Activated CD4-positive, alpha-beta T cell treated with anti-CD3 and anti-CD28 coated beads, Interleukin-2, amount 10 ng/mL, durations not matched to agents 24 days and 14 days (primary cell): Measurements from ENCODE around the gene DNAJA3. TPM values are rescaled to one million over a fixed set of nuclear protein-coding genes. Genes with fewer than 3 reads are reported as not detected.
A peak's percentile ranks its signal among the peaks of the same experiment; 100 is the strongest.

ENCODE experiments used
- DNase-seq: peaks from one replicate; pipeline ENCODE4 v3.0.0; 2022
- H3K27ac Mint-ChIP-seq: one replicate; pipeline ENCODE4 v1.8.0; 2022; ENCODE audit warnings: mild to moderate bottlenecking, mixed read lengths
- H3K27me3 Mint-ChIP-seq: one replicate; pipeline ENCODE4 v1.8.0; 2022; ENCODE audit warnings: mixed read lengths
- H3K36me3 Mint-ChIP-seq: one replicate; pipeline ENCODE4 v1.8.0; 2022; ENCODE audit warnings: low read depth, mild to moderate bottlenecking, mixed read lengths
- H3K4me1 Mint-ChIP-seq: one replicate; pipeline ENCODE4 v1.8.0; 2021; ENCODE audit warnings: mixed read lengths
- H3K4me3 Mint-ChIP-seq: one replicate; pipeline ENCODE4 v1.8.0; 2022; ENCODE audit warnings: mild to moderate bottlenecking, moderate library complexity, mixed read lengths
- H3K9me3 Mint-ChIP-seq: one replicate; pipeline ENCODE4 v1.8.0; 2021; ENCODE audit warnings: mixed read lengths
- intact Hi-C: fragments of 100-400 bp; cut with micrococcal nuclease; formaldehyde crosslinking; loops from one replicate; pipeline ENCODE4 v1.15.1; 2023
- total RNA-seq: library from RNA; stranded (reverse); gene quantifications from 2 replicates; pipeline ENCODE4 v1.2.3, GENCODE V29; 2022

DNAJA3 gene
- total RNA-seq, 1 donor from 2014 or later = 106 TPM

DNA sequence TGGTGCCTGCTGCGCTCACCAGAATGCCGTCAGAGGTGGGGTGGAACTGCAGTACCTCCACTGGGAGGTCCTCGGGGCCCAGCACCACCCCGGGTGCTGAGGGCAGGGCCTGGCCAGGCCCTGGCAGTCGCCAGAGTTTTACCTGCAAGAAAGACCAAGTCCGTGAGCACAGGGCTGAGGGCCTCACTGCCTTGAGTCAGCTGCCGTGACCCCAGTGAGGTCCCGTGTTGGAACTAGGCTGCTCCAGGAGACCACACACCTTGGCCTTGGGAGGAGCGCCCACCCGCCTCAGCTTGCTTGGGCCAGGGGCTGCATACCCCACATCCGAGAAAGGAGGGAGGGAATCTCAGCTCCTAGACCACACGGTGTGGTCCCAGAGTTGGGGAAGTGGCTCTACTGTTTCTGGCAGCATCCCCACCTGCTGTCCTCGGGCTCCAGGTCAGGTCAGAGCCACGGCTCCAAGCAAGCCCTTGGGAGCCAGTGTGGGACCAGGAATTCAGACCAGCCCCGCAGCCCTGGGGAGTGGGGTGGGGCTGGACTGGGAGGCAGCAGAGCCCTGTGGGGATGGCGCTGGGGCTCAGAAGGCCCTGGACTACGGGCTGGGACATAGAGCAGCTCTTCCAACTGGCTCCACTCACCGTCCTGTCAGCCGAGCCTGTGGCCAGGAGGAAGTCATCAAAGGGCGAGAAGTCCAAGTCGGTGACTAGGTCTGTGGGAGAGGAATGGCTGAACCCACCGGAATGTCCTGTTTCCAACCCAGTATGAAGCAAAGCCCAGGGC lies 17.9 kb upstream of the DNAJA3 start:
- no peak overlapping the region for H3K4me3 Mint-ChIP-seq

DNA sequence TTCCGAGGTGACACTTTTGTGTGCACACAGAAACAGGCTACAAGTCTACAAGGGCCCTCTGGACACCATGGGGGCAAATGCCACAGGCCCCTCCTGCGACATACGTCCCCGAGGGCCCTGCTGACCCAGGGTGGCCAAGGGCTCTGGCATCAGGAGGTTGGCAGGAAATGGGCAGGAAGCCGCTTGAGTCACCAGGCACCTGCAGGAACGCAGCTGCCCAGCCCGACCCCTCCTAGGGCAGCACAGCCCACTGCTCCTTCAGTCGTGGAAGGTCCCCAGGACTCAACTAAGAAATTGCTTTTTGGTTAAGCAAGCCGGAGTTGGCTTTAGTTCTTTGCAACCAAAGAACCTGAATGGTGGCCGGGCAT lies 17.4 kb upstream of the DNAJA3 start:
- peaks cover 42% of the 10 kb centered on the region for H3K36me3 Mint-ChIP-seq
- no peaks in the 10 kb centered on the region for H3K9me3 Mint-ChIP-seq
- peaks cover 17% of the 10 kb centered on the region for H3K4me1 Mint-ChIP-seq
- DNase-seq = no peak
- H3K27me3 Mint-ChIP-seq = no peaks in the 10 kb centered on the region
- intact Hi-C loops = no loop called here
- H3K27ac Mint-ChIP-seq = no peak overlapping the region
- H3K4me3 Mint-ChIP-seq = no peak overlapping the region

More for the DNA sequence above, 17.9 kb upstream of the DNAJA3 start:
- H3K36me3 Mint-ChIP-seq = peaks cover 40% of the 10 kb centered on the region
- H3K27ac Mint-ChIP-seq = no peak overlapping the region
- H3K9me3 Mint-ChIP-seq = no peaks in the 10 kb centered on the region
- H3K27me3 Mint-ChIP-seq = no peaks in the 10 kb centered on the region
- H3K4me1 Mint-ChIP-seq = peaks cover 12% of the 10 kb centered on the region
- DNase-seq = no peak
- intact Hi-C loops = no loop called here

DNA sequence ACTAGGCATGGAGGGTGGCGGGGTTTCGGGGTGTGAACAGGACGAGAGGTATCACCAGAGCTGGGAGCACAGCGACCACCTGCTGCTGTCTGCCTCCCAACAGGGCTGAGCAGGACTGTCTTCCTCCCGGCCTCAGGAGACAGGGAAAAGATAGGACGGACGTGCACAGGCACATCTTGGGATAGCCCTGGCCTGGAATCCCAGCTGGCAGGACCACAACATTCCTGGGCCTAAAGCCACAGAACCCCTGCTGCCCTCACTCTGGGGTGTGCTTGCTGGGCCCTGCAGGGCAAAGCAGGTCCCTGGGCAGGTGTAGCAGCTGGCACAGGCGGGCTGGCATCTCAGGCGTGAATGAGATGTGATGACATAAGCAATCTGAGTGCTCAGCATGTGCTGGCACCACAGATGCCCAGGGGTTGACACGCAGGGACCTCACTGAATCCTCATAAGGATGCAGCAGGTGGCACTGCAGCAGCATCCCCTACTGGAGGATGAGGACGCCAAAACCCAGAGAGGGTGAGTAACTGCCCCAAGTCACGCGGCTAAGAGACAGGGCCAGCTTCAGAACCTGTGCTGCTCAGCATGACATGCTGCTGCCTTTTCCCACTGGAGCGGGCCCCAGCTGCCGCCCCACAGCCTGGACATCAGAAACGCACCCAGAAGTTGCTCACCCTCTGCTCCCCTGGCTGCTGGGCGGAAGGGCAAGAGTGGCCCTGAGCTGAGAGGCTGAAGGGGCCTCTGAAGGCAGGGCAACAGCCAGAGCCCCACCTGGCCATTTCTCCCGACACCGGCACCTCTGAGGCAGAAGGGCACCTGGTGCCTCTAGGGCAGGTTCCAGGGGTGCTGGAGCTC lies 16.4 kb upstream of the DNAJA3 start:
- H3K9me3 Mint-ChIP-seq = no peaks in the 10 kb centered on the region
- no peak overlapping the region for H3K27ac Mint-ChIP-seq
- no peak for DNase-seq
- no peaks in the 10 kb centered on the region for H3K27me3 Mint-ChIP-seq
- H3K36me3 Mint-ChIP-seq = peaks cover 47% of the 10 kb centered on the region
- peaks cover 24% of the 10 kb centered on the region for H3K4me1 Mint-ChIP-seq
- no peak overlapping the region for H3K4me3 Mint-ChIP-seq
- intact Hi-C loops = no loop called here

DNA sequence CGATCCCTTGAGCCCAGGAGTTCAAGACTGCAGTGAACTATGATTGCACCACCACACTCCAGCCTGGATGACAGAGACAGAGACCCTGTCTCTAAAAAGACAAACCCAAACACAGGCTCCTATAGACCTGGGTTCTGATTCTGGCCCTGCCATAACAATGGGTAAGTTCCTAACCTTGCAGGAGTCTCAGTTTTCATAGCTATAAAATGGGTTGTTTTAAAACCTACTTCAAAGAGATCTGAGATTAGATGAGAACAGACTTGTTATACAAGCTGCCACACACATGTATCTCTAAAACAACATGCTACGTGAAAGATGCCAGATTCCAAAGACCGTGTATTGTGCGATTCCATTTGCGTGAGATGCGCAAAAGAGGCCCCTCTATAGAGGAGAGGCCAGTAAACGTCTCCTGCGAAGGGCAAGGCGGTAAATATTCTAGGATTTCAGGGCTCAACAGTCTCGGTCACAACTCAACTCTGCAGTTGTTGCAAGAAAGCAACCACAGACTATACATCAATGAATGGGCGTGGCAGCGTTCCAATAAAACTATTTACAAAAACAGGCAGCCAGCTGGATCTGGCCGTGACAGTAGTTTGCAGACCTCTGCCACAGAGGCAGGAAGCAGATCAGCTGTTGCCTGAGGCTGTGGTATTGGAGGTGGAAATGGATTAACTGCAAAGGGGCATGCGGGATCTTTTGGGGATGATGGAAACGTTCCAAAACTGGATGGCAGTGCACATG lies 15.2 kb upstream of the DNAJA3 start:
- H3K9me3 Mint-ChIP-seq = no peaks in the 10 kb centered on the region
- no peak overlapping the region for H3K27ac Mint-ChIP-seq
- intact Hi-C loops = loop anchor here (5.0 kb wide), 1 partner anchor 127 kb away; the partner anchor contains the start of gene CDIP1
- no peak for DNase-seq
- no peaks in the 10 kb centered on the region for H3K27me3 Mint-ChIP-seq
- peaks cover 34% of the 10 kb centered on the region for H3K4me1 Mint-ChIP-seq
- H3K4me3 Mint-ChIP-seq = no peak overlapping the region
- H3K36me3 Mint-ChIP-seq = peaks cover 45% of the 10 kb centered on the region

DNA sequence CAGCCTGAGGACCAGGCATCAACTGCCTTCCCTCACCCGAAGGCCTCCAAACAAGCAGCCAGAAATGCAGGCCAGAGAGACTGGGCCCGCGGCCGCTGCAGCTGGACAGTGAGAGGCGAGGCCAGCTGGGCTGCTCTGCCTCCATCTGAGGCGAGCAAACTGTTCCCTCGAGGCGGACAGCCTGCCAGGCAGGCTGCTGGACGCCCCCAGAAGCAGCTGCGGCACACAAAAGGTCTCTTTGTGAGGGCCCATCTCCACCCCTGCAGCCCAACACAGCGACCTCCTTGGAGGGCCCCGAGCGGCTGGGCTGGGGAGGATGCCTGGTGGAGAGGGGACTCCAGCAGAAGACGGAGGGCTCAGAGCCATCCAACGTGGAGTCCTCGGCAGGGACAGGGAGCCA lies 14.0 kb upstream of the DNAJA3 start:
- peaks cover 35% of the 10 kb centered on the region for H3K4me1 Mint-ChIP-seq
- no peak overlapping the region for H3K4me3 Mint-ChIP-seq
- no peaks in the 10 kb centered on the region for H3K9me3 Mint-ChIP-seq
- no peak for DNase-seq
- intact Hi-C loops = loop anchor here (5.0 kb wide), 1 partner anchor 126 kb away; the partner anchor contains the start of gene CDIP1
- H3K27me3 Mint-ChIP-seq = no peaks in the 10 kb centered on the region
- peaks cover 38% of the 10 kb centered on the region for H3K36me3 Mint-ChIP-seq
- H3K27ac Mint-ChIP-seq = no peak overlapping the region

DNA sequence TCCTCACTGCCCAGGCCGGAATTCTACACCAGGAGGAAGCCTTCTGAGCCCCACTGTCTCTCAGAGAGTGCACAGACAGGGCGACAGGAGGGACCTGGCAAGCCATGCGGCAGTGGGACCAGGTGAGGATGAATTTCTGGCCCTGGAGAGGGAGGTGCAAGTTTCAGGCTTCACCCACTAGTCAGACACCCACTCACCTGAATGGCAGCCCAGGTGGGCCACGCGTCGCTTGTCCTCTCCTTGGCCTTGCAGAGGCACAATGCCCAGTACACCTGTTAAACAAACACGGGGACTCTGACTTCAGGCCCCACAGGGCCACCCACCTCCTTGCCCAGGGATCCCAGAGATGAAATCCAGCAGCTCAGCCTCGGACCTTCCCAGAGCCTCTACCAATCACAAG lies 13.5 kb upstream of the DNAJA3 start:
- Mint-ChIP-seq H3K9me3 (no peaks in the 10 kb centered on the region), H3K4me1 (peaks cover 38% of the 10 kb centered on the region), H3K4me3 (no peak overlapping the region), H3K36me3 (peaks cover 35% of the 10 kb centered on the region), H3K27me3 (no peaks in the 10 kb centered on the region), H3K27ac (peak overlapping the region; percentile 53)
- intact Hi-C loops = loop anchor here (5.0 kb wide), 1 partner anchor 125 kb away; the partner anchor contains the start of gene CDIP1
- no peak for DNase-seq

DNA sequence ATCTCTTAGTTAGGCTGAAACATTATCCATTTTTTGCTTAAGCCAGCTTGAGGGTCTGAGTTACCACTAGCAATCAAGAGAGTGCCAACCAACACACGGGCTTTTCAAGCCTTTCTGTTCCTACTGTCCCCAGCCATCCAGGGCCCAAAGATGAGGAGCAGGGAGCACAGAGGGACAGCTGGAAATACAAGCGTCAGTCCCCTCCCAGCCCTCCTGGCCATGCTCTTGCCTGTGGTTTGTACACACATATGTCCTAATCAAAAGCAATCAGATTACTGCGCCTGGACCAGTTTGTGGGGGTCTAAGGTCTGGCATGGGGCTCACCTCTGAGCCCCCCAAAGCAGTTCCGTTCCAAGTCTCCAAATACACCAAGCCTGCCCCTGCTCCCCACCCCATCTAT lies 12.8 kb upstream of the DNAJA3 start:
- Mint-ChIP-seq H3K36me3 (peaks cover 33% of the 10 kb centered on the region), H3K27ac (no peak overlapping the region), H3K4me1 (peaks cover 38% of the 10 kb centered on the region), H3K9me3 (no peaks in the 10 kb centered on the region), H3K4me3 (no peak overlapping the region), H3K27me3 (no peaks in the 10 kb centered on the region)
- DNase-seq = no peak
- intact Hi-C loops = loop anchor here (5.0 kb wide), 1 partner anchor 124 kb away; the partner anchor contains the start of gene CDIP1

DNA sequence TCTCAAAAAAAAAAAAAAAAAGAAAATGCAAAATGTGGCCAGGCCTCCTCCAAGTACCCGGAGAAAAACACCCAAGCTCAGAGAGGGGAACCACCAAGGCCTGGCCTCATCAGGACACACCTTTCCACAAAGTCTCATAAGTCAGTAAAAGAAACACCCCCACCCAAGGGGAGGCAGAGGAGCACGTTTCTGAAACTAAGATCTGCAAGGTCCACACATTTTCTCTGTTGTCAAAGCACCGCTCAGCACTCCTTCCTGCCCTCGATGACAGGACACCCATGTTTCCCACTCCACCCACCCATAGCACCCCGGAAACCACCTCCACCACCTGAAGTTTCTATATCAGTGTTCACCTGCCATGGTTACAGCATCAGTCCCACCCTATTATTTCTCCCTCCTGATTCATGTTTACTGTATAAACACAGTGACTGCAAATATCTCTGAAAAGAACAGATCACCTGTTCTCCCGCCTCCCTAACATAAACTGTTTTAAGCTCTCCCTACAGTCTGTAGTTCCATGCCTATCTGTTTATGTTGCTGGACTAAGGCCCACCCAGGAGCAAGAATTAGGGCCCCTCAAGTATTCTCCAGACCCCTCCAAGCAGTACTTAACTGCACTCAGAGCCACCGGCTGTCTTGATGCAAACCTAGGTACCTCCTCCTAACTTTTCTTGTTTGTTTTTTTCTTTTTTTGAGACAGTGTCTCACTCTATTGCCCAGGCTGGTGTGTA lies 11.3 kb upstream of the DNAJA3 start:
- peak; percentile 94 for DNase-seq
- Mint-ChIP-seq H3K4me1 (peaks cover 40% of the 10 kb centered on the region), H3K27ac (peak overlapping the region; percentile 89), H3K27me3 (peaks cover 3% of the 10 kb centered on the region), H3K9me3 (no peaks in the 10 kb centered on the region), H3K4me3 (peak overlapping the region; percentile 93), H3K36me3 (peaks cover 32% of the 10 kb centered on the region)
- intact Hi-C loops = loop anchor here (1.0 to 5.0 kb wide), 3 partner anchors 11 to 123 kb away; partner anchors contain the start of genes CDIP1, DNAJA3 and NMRAL1

DNA sequence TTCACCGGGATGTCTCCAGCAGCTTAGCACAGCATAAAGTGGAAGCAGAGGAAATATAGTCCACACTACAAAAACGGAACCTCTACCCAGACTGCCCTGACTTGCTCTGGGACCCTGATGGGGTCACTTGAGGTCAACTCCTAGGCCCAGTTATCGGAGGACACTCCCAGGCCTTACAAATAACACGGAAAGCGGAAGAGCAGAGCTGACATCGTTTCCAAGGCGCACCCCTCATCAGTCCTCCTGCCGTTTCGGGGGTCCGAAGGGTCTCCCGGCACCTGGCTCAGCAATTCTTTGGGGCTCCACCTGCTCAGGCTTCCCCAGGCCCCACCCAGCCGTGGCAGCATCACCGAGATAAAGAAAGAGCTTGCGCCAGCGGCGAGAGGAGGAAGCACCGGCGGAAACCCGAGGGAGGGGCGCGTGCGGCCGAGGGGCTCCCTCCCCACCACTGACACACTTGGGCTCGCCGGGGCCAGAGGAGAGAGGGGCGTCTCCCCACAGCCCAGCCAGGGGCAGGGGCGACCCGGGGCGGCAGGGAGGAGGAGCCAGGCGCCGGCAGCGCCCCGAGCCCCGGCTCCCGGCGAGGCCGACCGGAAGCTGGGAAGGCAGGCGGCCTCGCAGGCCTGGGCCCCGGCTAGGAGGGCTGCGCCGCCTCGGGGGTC lies 10.0 kb upstream of the DNAJA3 start:
- DNase-seq = peak; percentile 93
- Mint-ChIP-seq H3K4me3 (peak overlapping the region; percentile 93), H3K36me3 (peaks cover 27% of the 10 kb centered on the region), H3K4me1 (peaks cover 39% of the 10 kb centered on the region), H3K27ac (peak overlapping the region; percentile 89), H3K9me3 (no peaks in the 10 kb centered on the region), H3K27me3 (peaks cover 6% of the 10 kb centered on the region)
- intact Hi-C loops = loop anchor here (1.0 to 5.0 kb wide), 3 partner anchors 43 to 143 kb away; partner anchors contain the start of genes PAM16, TFAP4 and VASN

DNA sequence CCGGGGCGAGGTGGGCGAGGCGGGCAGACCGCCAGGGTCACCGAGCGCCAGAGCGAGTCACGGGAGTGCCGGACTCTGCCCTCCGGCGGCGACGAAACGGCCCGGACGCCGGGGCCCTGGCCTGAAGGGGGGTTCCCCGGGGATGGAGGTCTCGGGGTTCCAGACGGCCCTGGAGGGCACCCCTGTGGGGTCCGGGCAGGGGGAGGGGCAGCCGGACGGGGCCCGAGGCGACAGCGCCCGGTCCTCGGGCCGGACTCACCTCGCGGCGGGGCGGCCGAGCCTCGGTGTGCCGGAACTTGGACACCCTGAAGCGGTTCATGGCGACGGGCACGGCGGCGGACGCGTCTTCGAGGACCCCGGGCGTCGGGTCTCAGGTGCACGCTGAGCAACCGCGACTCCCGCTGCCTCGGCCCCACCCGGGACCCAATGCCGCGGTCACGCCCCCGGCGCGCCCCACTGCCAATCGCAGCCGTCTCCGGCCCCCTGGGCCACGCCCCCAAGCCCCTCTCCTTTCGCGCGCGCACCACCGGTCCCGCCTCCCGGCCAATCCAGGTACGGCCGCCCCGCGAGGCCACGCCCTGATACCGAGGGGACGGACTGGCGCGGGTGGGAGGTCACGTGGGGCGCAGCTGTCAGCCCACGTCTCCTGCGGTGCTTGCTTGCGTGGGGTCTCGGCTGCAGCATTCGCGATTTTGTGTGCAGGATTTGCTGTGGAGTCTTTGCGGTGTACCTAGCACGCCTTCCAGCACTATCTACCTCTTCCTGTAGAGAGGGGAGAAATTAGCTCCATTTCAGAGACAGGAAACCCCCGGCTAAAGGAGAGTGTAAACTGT lies 9.3 kb upstream of the DNAJA3 start, which contains the start of gene CORO7:
Gene CORO7, minus strand, starts transcription at position 397 of the 833 bp plus-strand sequence. Its CDS starts 78 bp downstream, at position 319.
- DNase-seq = peak; percentile 100
- Mint-ChIP-seq H3K27me3 (peaks cover 6% of the 10 kb centered on the region), H3K27ac (peak within 1 kb of the TSS; percentile 89), H3K36me3 (peaks cover 23% of the 10 kb centered on the region), H3K4me3 (peak within 1 kb of the TSS; percentile 93), H3K9me3 (no peaks in the 10 kb centered on the region), H3K4me1 (peaks cover 34% of the 10 kb centered on the region)
- intact Hi-C loops = loop anchor here (1.0 to 5.0 kb wide), 3 partner anchors 44 to 144 kb away; partner anchors contain the start of genes PAM16, TFAP4 and VASN

DNA sequence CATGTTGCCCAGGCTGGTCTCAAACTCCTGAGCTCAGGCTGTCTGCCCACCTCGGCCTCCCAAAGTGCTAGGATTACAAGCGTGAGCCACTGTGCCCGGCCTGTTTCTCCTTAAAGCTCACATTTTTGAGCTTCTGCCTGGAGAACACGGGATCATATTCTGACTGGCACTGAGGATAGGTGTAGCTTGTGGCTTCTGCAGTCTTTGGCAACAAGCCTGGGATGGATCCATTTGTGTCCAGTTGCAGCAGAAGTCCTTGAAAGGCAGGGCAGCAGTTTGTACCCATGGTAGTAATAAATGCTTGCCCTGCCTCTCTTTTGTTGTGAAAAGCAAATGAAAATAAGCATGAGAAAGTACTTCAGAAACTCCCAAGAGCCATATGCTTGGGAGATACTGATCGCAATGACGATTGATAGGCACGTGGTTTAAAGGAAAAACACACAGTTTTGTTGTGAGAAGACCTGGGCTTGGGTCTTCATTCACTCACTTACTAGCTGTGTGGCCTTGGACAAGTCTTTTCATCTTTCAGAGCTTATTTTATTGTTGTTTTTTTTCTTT lies 6.2 kb upstream of the DNAJA3 start:
- Mint-ChIP-seq H3K36me3 (peaks cover 3% of the 10 kb centered on the region), H3K27ac (no peak overlapping the region), H3K27me3 (peaks cover 6% of the 10 kb centered on the region), H3K4me1 (peaks cover 19% of the 10 kb centered on the region), H3K4me3 (no peak overlapping the region), H3K9me3 (no peaks in the 10 kb centered on the region)
- intact Hi-C loops = loop anchor here (5.0 kb wide), 2 partner anchors 47 to 147 kb away; partner anchors contain the start of genes TFAP4 and VASN
- no peak for DNase-seq
